ENCODE measurements around the gene INPP4A.
"Not testable (repeated sequence)": the region's sequence is repeated elsewhere in the genome, so short reads cannot be mapped to it uniquely, and the experiment has no call there.

The INPP4A gene

DNA sequence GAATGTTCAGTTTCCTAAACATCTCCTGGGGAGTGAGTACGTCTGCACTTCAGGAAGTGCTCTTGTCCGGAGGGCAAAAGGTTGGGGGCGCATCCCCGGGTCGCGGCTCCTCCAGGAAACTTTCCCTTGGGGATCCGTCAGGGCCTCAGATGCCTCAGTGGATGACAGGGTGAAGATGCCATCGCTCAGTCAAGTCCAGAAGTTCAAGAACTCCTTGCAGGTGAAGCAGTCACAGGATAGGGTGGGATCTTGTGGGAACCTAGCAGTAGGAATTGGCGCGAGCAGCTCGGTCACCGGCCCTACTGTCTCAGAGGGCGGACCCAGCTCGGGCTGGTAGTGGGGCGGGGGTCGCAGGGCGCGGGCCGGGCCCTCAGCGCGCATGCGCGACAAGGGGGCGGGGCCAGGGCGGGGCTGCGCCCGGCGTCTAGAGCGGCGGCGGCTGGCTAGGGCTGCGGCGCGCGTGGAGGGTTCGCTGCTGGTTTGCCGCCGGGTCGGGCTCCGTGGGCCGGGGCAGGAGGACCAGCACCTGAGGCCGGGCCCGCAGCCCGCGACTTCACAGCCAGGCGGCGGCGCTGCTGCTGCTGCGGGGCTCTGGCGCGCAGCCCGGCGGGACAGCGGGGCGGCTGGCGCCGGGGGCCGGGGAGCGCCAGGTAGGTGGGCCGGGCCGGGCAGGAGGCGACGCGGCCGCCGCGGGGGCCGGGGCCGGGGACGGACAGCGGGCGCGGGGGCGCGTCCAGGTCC is at the start of gene INPP4A:
TSS of gene INPP4A (plus strand) at position 423 of the 741 bp plus-strand sequence. CDS start 75,191 bp downstream, outside the sequence.
- DNase-seq (ENCODE audit: low read depth in 2 of 2) = peak; percentile 64 to 71

DNA sequence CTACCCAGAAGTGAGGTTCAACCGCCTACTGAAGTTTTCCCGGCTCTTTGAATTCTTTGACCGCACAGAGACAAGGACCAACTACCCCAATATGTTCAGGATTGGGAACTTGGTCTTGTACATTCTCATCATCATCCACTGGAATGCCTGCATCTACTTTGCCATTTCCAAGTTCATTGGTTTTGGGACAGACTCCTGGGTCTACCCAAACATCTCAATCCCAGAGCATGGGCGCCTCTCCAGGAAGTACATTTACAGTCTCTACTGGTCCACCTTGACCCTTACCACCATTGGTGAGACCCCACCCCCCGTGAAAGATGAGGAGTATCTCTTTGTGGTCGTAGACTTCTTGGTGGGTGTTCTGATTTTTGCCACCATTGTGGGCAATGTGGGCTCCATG is 48.7 kb upstream of the INPP4A start:
- DNase-seq (ENCODE audit: low read depth in 2 of 2) = no peak

DNA sequence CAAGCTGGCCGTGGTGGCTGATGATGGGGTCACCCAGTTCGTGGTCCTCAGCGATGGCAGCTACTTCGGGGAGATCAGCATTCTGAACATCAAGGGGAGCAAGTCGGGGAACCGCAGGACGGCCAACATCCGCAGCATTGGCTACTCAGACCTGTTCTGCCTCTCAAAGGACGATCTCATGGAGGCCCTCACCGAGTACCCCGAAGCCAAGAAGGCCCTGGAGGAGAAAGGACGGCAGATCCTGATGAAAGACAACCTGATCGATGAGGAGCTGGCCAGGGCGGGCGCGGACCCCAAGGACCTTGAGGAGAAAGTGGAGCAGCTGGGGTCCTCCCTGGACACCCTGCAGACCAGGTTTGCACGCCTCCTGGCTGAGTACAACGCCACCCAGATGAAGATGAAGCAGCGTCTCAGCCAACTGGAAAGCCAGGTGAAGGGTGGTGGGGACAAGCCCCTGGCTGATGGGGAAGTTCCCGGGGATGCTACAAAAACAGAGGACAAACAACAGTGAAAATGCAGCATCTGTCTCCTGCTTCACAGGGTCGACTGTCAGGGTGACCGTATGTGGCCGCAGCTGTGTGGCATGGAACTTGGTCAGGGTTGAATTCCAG is 47.8 kb upstream of the INPP4A start:
- DNase-seq (ENCODE audit: low read depth in 2 of 2) = no peak

DNA sequence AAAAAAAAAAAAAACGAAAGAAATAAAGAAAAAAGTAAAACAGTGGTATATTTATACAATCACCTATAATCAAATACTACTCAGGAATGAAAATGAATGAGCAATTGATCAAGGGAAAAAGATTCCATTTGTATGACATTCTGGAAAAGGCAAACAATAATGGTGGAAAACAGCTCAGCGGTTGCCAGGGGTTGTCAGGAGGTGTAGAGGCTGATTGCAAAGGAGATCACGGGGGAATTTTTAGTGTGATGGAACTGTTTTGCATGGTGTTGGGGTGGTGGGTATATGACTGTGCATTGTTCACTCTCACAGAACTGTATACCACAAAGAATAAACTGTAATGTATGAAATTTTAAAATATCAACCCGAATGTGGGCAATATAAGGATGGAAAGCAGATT is 45.5 kb upstream of the INPP4A start:
- no peak for DNase-seq (ENCODE audit: low read depth in 2 of 2)

DNA sequence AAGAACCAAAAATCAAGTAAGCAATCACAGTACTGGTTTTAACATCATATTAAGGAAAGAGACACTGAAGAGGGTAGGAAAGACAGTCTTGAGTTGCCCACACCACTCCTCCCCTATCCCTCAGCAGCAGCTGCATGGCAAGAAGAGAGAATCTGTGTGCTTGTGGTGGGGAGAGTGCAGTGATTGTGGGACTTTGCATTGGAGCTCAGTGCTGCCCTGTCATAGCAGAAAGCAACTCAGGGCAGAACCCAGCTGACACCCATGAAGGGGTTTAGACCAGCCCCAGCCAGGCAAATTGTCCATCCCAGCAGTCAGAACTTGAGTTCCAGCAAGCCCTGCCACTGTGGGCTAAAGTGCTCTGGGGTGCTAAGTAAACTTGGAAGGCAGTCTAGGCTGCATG is 40.8 kb upstream of the INPP4A start:
- no peak for DNase-seq (ENCODE audit: low read depth in 2 of 2)

DNA sequence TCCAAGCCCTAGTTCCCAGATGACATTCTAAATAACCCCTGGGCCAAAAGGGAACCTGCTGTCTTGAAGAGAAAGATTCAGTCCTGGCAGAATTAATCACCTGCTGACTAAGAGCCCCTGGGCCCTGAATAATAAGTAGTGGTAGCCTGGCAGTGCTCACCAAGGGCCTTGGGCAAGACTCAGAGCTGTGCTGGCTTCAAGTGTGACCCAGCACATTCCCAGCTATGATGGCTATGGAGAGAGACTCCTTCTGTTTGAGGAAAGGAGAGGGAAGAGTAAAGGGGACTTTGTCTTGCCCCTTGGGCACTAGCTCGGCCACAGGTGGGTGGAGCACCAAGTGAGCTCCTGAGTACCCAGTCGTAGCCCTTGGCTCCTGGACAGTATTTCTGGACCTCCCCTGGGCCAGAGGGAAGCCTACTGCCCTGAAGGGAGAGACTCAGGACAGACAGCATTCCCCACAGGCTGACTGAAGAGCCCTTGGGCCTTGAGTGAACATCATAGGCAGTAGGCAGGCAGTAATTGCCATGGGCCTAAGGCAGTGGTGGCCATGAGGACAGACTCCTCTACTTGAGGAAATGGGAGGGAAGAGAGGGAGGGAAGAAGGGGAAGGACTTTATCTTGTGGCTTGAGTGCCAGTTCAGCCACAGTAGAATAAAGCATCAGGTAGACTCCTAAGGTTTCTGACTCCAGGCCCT is 40.0 kb upstream of the INPP4A start:
- DNase-seq (ENCODE audit: low read depth in 2 of 2) = no peak

DNA sequence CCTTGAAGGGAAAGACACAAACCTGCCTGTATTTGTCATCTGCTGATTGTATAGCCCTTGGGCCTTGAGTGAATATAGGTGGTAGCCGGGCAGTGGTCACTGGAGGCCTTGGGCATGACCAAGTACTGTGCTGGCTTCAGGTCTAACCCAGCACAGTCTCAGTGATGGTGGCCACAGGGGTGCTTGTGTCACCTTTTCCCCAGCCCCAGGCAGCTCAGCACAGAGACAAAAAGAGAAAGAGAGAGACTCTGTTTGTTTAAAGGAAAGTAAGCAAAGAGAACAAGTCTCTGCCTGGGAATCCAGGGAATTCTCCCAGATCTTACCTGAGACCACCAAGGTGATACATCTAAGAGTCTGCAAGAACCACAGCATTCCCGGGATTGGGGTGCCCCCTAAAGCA is 39.4 kb upstream of the INPP4A start:
- DNase-seq (ENCODE audit: low read depth in 2 of 2) = no peak

DNA sequence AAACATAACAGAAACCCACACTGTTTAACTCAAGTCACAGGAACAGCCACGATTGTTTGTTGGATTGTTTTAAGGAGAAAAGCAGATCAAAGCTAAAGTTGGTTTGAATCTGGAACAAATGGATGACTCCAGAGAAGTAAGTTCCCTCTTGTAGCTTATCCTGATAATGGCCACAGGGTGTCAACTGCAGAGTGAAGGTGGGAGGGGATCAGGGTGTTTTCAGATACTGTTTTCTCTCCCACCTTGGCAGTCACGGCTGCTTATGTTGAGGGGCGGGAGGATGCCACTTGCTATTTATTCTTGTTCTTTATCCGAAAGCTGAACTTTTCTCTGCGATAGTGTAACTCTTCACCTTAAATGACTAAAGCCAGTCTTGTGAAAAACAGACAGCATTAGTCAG is 36.5 kb upstream of the INPP4A start:
- DNase-seq (ENCODE audit: low read depth in 2 of 2) = no peak

DNA sequence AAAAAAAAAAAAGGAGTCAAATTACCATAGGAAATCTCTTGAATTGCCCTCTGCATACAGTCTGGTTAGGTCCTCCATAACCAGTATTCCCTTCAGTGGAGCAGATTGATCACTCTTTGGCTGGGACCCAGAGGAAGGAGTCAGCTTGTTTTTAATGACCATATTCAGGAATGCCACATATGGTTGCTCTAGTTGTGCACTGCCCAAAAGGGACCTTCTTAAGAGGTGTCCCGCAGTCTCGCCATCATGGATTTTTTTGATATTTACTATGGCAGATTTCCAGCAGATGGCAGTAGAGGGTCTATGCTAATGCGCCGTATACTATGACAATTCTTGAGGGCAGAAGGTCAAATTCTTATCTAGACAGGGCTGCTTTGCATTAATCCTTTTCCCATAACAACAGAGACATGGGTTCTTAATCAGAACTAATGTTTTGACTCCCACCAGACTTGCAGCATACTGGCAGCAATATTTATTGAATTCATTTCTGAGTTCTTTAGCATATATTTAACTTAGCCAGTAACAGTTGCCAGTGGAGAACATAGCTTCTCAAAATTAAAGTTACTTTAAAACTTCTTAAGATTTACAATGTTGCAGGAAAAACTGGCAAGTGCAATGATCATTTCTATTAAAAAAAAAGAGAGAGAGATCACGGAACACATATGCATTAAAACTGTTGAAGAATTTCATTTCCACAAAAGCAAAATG is 31.8 kb upstream of the INPP4A start:
- peak; percentile 5 to 19 for DNase-seq (ENCODE audit: low read depth in 2 of 2)

DNA sequence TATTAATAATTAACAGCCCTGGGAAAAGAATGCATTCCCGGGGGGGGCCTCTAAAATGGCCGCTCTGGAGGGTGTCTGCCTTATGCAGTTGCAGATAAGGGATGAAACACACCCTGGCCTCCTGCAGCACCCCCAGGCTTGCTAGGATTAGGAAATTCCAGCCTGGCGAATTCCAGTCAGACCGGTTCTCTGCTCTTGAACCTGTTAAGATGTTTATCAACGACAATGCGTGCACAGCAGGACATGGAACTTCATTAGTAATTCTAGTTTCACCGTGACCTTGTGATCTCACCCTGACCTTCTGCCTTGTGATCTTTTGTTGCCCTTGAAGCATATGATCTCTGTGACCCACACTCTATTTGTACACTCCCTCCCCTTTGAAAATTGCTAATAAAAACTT is 30.4 kb upstream of the INPP4A start:
- not testable (repeated sequence) for DNase-seq (ENCODE audit: low read depth in 2 of 2)

DNA sequence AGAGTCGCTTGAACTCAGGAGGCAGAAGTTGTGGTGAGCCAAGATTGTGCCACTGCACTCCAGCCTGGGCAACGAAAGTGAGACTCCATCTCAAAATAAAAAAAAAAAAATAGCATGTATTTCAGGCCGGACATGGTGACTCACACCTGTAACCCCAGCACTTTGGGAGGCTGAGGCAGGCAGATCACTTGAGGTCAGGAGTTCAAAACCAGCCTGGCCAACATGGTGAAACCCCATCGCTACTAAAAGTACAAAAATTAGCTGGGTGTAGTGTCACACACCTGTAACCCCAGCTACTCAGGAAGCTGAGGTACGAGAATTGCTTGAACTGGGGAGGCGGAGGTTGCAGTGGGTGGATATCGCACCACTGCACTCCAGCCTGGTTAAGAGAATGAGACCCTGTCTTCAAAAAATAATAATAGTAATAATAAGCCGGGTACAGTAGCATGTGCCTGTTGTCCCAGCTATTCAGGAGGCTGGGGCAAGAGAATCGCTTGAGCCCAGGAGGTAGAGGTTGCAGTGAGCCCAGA is 28.9 kb upstream of the INPP4A start:
- DNase-seq (ENCODE audit: low read depth in 2 of 2) = not testable (repeated sequence)

DNA sequence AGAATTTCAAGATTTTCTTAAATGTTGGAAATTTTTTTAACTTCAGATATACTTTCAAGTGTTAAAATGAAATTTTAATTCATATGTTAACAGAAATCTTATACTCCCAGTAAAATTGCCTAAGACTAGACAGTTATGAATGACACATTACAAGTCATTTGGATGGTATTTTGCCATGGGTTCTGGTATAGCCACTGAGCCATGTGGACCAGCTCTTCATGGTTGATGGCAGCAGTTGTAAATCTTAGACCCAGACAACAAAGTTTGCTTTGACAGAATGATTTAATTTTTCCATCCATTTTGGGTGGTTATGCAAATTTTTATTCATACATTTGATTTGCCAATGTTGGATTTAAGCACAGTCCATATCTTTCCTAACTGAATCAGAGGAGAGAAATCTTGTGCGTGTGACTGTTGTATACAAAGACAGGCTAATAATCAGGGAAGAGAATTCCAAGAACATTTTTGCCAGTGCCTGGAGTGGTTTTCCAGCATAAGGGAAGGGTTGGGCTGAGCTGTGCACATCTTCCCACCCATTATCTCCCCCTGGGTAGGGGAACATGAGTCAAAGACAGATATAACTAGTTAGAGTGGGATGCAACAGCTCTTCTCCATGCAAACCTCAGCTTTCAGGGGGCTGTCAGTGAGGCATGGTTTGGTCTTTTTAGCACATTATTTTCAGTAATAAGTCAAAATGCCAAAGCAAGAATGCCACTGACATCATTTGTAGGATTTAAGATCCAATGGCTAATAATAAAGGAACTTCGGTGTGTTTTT is 28.1 kb upstream of the INPP4A start:
- DNase-seq (ENCODE audit: low read depth in 2 of 2) = no peak

DNA sequence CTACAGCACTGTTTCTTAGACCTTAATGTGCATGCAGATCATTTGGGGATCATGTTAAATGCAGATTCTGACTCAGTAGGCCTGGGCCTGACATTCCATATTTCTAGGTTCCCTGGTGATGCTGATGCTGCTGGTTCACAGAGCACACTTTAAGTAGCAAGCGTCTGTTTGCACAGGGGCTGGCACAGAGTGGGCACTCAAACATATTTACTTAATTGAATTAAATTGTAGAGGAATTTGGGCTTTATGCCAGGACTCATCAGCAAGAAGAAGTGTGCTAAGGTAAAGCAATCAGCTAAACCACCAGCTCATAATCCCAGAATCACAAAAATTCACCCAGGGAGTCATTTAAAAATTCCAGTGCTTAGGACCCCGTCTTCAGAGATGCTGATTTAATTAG is 25.1 kb upstream of the INPP4A start:
- DNase-seq (ENCODE audit: low read depth in 2 of 2) = no peak

DNA sequence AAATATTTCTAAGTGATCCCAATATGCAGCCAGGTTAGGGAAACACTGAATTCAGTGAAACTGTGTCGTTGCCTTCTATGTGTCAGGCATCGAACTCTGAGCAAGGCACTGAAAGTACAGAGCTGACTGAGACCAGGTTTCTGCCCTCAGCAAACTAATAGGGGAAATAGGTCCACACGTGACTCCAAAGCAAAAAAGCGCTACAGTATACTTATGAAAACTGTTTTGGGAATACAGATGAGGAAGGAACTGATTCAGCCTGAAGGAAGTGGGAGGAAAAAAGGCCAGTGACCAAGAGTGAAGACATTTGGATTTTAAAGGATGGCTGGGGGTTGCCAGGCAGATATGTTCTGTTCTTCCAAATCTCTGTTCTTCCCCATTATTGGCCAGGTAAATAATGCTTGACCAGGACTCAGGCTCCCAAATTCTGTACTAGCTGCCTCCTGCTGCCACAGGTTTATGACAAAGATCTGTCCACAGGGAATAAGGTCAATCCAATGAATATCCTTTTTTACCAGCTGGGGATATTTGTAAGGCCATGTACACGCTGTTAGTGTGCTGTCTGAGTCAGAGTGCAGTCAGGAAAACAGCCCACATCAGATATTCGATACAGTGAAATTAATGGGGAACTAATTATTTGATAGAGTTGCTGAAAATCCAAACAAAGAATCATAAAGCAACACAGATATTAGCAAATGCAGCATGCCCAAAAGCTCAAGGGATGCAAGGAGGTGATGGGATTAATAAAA is 24.5 kb upstream of the INPP4A start:
- DNase-seq (ENCODE audit: low read depth in 2 of 2) = no peak

DNA sequence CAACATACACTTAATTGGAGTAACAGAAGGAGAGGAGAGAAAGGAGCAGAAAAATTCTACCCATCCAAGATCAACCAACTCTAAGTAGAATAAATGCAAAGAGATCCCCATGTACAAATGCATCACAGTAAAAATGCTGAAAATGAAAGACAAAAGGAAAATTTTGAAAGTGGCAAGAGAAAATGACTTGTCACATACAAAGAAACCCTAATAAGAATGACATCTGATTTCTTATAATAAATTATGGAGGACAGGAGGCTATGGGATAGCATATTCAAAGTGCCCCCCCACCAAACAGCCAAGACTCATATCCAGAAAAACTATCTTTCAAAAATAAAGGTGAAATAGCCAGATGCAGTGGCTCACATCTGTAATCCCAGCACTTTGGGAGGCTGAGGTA is 22.2 kb upstream of the INPP4A start:
- no peak for DNase-seq (ENCODE audit: low read depth in 2 of 2)

DNA sequence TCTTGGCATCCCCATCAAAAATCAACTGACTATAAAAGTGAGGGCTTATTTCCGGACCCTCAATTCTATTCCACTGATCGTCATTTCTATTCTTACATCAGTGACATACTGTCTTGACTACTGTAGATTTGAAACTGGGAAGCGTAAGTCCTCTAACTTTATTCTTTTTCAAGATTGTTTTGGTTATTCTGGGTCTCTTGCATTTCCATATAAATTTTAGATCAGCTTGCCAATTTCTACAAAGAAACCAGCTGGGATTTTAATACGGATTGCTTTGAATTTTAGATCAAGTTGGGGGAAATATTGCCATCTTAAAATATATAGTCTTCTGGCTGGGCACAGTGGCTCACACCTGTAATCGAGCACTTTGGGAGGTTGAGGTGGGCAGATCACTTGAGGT is 17.9 kb upstream of the INPP4A start:
- no peak for DNase-seq (ENCODE audit: low read depth in 2 of 2)

DNA sequence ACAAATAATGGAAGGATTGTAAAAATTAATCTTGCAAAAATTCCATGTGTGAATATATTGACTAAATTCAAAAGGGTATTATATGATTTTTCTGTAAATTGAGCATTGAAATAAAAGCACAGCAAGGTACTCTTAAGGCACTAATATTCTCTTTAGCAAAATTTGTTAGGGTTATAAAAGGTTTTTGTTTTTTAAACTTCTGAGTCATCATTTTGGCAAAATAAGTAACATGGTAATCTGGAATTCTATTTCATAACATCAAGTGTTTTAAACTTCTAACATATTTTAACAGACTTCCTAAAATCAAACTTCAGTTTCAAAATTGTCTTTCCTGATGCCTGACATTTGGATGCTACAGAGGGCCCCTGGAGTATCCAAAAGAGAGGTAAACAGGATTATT is 12.5 kb upstream of the INPP4A start:
- DNase-seq (ENCODE audit: low read depth in 2 of 2) = no peak

DNA sequence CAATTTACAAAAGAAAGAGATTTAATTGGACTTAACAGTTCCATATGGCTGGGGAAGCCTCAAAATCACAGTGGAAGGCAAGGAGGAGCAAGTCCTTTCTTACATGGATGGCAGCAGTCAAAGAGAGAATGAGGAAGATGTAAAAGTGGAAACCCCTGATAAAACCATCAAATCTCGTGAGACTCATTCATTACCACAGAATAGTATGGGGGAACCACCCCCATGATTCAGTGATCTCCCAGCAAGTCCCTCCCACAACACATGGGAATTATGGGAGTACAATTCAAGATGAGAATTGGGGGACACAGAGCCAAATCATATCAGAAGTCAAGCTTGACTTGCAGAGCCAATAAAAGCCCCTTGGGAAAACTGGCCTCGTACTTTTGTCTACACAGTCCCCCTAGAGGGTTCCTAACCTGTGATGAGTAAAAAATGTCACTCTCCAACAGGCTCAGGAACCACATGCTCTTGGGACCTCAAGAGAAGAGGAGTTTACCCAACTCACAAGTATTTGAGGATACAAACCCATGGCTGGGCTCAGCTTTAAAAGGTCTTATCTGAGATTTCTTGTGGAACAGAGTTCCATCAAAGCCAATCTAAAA is 11.2 kb upstream of the INPP4A start:
- no peak for DNase-seq (ENCODE audit: low read depth in 2 of 2)

DNA sequence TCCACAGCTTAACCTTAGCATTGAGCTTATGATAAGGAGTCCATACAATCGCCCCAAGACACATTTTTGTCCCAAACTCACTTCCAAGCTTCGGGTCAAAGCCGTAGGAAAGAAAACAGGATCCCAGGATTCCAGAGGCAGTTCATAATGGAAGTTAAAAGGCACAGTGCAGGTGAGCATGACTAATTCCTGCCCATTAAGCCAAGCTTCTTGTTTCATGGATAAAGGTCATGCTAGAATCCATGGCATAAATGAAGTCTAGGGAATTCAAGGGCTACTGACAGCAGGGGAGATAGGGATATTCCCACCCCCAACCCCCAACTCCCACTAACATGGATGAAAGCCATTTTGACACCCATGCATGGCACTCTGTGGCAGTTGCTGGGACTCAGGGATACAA is 10.2 kb upstream of the INPP4A start:
- DNase-seq (ENCODE audit: low read depth in 2 of 2) = no peak

DNA sequence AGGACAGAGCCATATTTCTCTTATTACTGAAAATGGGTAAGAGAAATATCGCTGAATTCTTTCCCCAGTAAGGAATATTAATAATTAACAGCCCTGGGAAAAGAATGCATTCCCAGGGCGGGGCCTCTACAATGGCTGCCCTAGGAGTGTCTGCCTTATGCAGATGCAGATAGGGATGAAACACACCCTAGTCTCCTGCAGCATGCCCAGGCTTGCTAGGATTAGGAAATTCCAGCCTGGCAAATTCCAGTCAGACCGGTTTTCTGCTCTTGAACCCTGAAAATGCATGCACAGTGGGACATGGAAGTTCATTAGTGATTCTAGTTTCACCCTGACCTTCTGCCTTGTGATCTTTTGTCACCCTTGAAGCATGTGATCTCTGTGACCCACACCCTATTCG is 9.0 kb upstream of the INPP4A start:
- DNase-seq (ENCODE audit: low read depth in 2 of 2) = not testable (repeated sequence)
